HepG2 (cell line): ENCODE results near the gene TSGA10IP. TPM values are rescaled to one million over a fixed set of nuclear protein-coding genes. Genes with fewer than 3 reads are reported as not detected.

Experiments used
- CHCHD3 ChIP-seq: sonication (generic); formaldehyde crosslinking; IDR thresholded peaks from 2 replicates; pipeline ENCODE4 v1.8.0; 2022; ENCODE audit warnings: mild to moderate bottlenecking, missing genetic modification reagents, moderate library complexity
- CHD2 ChIP-seq: IDR thresholded peaks from 2 replicates; pipeline ENCODE4 v1.6.1; 2011; ENCODE audit warnings: low read depth, low read length, improper control_type of control experiment
- DNMT1 ChIP-seq: sonication (generic); formaldehyde crosslinking; IDR thresholded peaks from 2 replicates; pipeline ENCODE4 v1.5.1; 2020; ENCODE audit warnings: mild to moderate bottlenecking, missing genetic modification reagents
- FOXO1 ChIP-seq: sonication (generic); formaldehyde crosslinking; IDR thresholded peaks from 2 replicates; pipeline ENCODE4 v1.4.0; 2020; ENCODE audit warnings: missing genetic modification reagents
- HNF4G ChIP-seq, 2 experiments: sonication (generic) in 1 of 2; formaldehyde crosslinking in 1 of 2; IDR thresholded peaks; 2 replicates each; pipeline versions ENCODE4 v1.4.0 to v1.6.1; 2011 to 2020; ENCODE audit warnings: borderline replicate concordance in 2 of 2, low read depth in 2 of 2, mild to moderate bottlenecking in 2 of 2, low read length in 1 of 2, missing genetic modification reagents in 1 of 2, moderate library complexity in 1 of 2
- KDM5B ChIP-seq: sonication (generic); formaldehyde crosslinking; IDR thresholded peaks from 2 replicates; pipeline ENCODE4 v1.4.0; 2020; ENCODE audit warnings: missing genetic modification reagents, mild to moderate bottlenecking, borderline replicate concordance
- KLF13 ChIP-seq: sonication (generic); formaldehyde crosslinking; IDR thresholded peaks from 2 replicates; pipeline ENCODE4 v1.4.0; 2020; ENCODE audit warnings: mild to moderate bottlenecking, missing genetic modification reagents
- MTA1 ChIP-seq: sonication (generic); formaldehyde crosslinking; IDR thresholded peaks from 2 replicates; pipeline ENCODE4 v1.4.0; 2020; ENCODE audit warnings: missing genetic modification reagents, mild to moderate bottlenecking, borderline replicate concordance
- PAF1 ChIP-seq: IDR thresholded peaks from 2 replicates; pipeline ENCODE4 v1.6.1; 2016; ENCODE audit warnings: missing genetic modification reagents, missing compliant biosample characterization
- RORA ChIP-seq: sonication (generic); formaldehyde crosslinking; IDR thresholded peaks from 2 replicates; pipeline ENCODE4 v1.5.0; 2020; ENCODE audit warnings: mild to moderate bottlenecking, missing genetic modification reagents, moderate library complexity
- TBL1XR1 ChIP-seq: fragments of 150-350 bp; IDR thresholded peaks from 2 replicates; pipeline ENCODE4 v1.6.1; 2014; ENCODE audit warnings: borderline replicate concordance, low read length; ENCODE audit not compliant: partially characterized antibody
- ZBTB7B ChIP-seq: sonication (generic); formaldehyde crosslinking; IDR thresholded peaks from 2 replicates; pipeline ENCODE4 v1.4.0; 2020; ENCODE audit warnings: missing genetic modification reagents
- ZNF30 ChIP-seq: sonication (generic); formaldehyde crosslinking; IDR thresholded peaks from 2 replicates; pipeline ENCODE4 v1.5.0; 2020; ENCODE audit warnings: mild to moderate bottlenecking, missing genetic modification reagents
- ZSCAN20 ChIP-seq: sonication (generic); formaldehyde crosslinking; IDR thresholded peaks from 2 replicates; pipeline ENCODE4 v1.4.0; 2020; ENCODE audit warnings: missing genetic modification reagents, mild to moderate bottlenecking, borderline replicate concordance
- polyA plus RNA-seq, 8 experiments: library from polyadenylated mRNA; depleted of rRNA in 3 of 8; stranded (reverse) in 7 of 8; unstranded in 1 of 8; fragments of >200 nt; fragmentation: Illumina TruSeq in 4 of 8; extraction: Trizol in 4 of 8; gene quantifications; 2 replicates each; pipeline versions ENCODE4 v1.2.1 to v1.2.3, GENCODE V29; 2011 to 2016; ENCODE audit warnings: low read depth in 4 of 8, missing spikeins in 1 of 8, mixed read lengths in 1 of 8; ENCODE audit not compliant: insufficient read depth in 1 of 8
- total RNA-seq, 5 experiments: library from RNA; depleted of rRNA; stranded (reverse); fragments of >200 nt; fragmentation: Illumina TruSeq; extraction: Trizol; gene quantifications; 2 replicates each; pipeline ENCODE4 v1.2.3, GENCODE V29; 2016; ENCODE audit warnings: low read depth in 1 of 5
- TF ChIP-seq, protein P1 (sequence below): fragments of 450-650 bp; IDR thresholded peaks from 2 replicates; pipeline ENCODE4 v1.6.1; 2017; ENCODE audit warnings: mild to moderate bottlenecking
- TF ChIP-seq, protein P2 (sequence below): sonication (generic); formaldehyde crosslinking; conservative IDR thresholded peaks from 2 replicates; pipeline ENCODE4 v1.4.0; 2020; ENCODE audit warnings: mild to moderate bottlenecking, missing genetic modification reagents, moderate library complexity
- TF ChIP-seq, protein P3 (sequence below): sonication (generic); formaldehyde crosslinking; IDR thresholded peaks from 2 replicates; pipeline ENCODE4 v1.4.0; 2020; ENCODE audit warnings: mild to moderate bottlenecking, missing genetic modification reagents
- TF ChIP-seq, protein P4 (sequence below): sonication (generic); formaldehyde crosslinking; IDR thresholded peaks from 2 replicates; pipeline ENCODE4 v1.9.0; 2022; ENCODE audit warnings: low read depth, missing genetic modification reagents

Gene TSGA10IP
- total and polyA plus RNA-seq, 2 of the 13 experiments (the other 11 are each of a cell fraction or from before 2014, with no cell fraction given), result not detected

DNA sequence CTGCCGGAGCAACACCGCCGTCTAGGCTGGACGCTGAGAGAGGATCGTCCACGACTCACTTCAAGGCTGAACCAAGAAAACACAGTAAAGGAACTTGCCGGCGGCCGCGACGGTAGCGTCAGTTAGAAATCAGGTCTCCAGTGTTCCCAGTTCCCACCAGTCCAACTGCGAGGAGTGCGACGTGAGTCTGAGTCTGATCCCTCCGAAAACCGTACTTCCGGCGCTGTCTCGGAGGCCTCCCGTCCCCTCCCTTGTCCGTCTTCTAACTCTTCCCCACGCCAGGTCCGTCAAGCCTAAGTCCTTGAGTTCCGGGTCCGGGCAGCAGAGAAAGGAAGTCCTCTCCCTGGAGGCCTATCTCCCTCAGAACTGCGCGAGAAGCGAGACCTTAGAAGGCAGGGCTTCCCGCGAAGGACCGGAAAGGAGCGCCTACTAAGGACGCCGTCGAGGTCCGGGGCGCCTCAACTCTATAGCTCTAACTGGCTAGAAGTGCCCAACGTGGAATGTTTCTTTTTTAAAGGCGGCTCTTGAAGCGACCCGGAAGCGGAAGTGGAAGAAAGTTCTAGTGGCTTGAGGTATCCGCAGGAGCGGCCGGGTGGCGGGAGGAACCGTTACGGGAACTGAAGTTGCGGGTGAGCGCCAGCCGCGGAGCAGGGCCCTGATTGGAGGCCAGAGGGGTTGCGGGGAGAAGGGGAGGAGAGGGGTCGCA is 56.8 kb downstream of the TSGA10IP start, which contains the start of the genes BANF1 and EIF1AD (continued):
- TF ChIP-seq, protein P1, sequence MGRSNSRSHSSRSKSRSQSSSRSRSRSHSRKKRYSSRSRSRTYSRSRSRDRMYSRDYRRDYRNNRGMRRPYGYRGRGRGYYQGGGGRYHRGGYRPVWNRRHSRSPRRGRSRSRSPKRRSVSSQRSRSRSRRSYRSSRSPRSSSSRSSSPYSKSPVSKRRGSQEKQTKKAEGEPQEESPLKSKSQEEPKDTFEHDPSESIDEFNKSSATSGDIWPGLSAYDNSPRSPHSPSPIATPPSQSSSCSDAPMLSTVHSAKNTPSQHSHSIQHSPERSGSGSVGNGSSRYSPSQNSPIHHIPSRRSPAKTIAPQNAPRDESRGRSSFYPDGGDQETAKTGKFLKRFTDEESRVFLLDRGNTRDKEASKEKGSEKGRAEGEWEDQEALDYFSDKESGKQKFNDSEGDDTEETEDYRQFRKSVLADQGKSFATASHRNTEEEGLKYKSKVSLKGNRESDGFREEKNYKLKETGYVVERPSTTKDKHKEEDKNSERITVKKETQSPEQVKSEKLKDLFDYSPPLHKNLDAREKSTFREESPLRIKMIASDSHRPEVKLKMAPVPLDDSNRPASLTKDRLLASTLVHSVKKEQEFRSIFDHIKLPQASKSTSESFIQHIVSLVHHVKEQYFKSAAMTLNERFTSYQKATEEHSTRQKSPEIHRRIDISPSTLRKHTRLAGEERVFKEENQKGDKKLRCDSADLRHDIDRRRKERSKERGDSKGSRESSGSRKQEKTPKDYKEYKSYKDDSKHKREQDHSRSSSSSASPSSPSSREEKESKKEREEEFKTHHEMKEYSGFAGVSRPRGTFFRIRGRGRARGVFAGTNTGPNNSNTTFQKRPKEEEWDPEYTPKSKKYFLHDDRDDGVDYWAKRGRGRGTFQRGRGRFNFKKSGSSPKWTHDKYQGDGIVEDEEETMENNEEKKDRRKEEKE, result no peak
- TF ChIP-seq ZSCAN20 (CRISPR knock-in tag), result no peak
- 0 out of 2 replicates have a peak, but pooled peaks have one; percentile 48 for TF ChIP-seq KLF13
- TF ChIP-seq, protein P2, sequence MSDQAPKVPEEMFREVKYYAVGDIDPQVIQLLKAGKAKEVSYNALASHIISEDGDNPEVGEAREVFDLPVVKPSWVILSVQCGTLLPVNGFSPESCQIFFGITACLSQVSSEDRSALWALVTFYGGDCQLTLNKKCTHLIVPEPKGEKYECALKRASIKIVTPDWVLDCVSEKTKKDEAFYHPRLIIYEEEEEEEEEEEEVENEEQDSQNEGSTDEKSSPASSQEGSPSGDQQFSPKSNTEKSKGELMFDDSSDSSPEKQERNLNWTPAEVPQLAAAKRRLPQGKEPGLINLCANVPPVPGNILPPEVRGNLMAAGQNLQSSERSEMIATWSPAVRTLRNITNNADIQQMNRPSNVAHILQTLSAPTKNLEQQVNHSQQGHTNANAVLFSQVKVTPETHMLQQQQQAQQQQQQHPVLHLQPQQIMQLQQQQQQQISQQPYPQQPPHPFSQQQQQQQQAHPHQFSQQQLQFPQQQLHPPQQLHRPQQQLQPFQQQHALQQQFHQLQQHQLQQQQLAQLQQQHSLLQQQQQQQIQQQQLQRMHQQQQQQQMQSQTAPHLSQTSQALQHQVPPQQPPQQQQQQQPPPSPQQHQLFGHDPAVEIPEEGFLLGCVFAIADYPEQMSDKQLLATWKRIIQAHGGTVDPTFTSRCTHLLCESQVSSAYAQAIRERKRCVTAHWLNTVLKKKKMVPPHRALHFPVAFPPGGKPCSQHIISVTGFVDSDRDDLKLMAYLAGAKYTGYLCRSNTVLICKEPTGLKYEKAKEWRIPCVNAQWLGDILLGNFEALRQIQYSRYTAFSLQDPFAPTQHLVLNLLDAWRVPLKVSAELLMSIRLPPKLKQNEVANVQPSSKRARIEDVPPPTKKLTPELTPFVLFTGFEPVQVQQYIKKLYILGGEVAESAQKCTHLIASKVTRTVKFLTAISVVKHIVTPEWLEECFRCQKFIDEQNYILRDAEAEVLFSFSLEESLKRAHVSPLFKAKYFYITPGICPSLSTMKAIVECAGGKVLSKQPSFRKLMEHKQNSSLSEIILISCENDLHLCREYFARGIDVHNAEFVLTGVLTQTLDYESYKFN (CRISPR knock-in tag), result peak; percentile 63
- no peak for TF ChIP-seq RORA (CRISPR knock-in tag)
- peak; percentile 63; the same call in 1 of the 2 replicates for TF ChIP-seq ZNF30 (CRISPR knock-in tag)
- TF ChIP-seq MTA1, result peak; percentile 94
- TF ChIP-seq, protein P3, sequence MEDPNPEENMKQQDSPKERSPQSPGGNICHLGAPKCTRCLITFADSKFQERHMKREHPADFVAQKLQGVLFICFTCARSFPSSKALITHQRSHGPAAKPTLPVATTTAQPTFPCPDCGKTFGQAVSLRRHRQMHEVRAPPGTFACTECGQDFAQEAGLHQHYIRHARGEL (CRISPR knock-in tag), result no peak
- TF ChIP-seq CHCHD3 (CRISPR knock-in tag), result no peak
- TF ChIP-seq, protein P4, sequence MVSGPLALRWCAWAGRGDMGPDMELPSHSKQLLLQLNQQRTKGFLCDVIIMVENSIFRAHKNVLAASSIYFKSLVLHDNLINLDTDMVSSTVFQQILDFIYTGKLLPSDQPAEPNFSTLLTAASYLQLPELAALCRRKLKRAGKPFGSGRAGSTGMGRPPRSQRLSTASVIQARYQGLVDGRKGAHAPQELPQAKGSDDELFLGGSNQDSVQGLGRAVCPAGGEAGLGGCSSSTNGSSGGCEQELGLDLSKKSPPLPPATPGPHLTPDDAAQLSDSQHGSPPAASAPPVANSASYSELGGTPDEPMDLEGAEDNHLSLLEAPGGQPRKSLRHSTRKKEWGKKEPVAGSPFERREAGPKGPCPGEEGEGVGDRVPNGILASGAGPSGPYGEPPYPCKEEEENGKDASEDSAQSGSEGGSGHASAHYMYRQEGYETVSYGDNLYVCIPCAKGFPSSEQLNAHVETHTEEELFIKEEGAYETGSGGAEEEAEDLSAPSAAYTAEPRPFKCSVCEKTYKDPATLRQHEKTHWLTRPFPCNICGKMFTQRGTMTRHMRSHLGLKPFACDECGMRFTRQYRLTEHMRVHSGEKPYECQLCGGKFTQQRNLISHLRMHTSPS (CRISPR knock-in tag), result peak; percentile 45; the same call in 1 of the 2 replicates
- peak; percentile 16; the same call in 1 of the 2 replicates for TF ChIP-seq HNF4G (IDR thresholded peaks at IDR 0.05; ENCODE audit: borderline replicate concordance, low read depth, low read length)
- 0 out of 2 replicates have a peak, but pooled peaks have one; percentile 68 for TF ChIP-seq HNF4G (CRISPR knock-in tag; IDR thresholded peaks at IDR 0.05; ENCODE audit: borderline replicate concordance, low read depth)
- TF ChIP-seq KDM5B (CRISPR knock-in tag), result peak; percentile 65; the same call in 1 of the 2 replicates
- peak; percentile 94 for TF ChIP-seq CHD2
- 0 out of 2 replicates have a peak, but pooled peaks have one; percentile 62 for TF ChIP-seq ZBTB7B (CRISPR knock-in tag)
- TF ChIP-seq DNMT1 (CRISPR knock-in tag), result peak; percentile 75; the same call in 1 of the 2 replicates
- no peak for TF ChIP-seq PAF1 (CRISPR knock-in tag)
- peak; percentile 77 for TF ChIP-seq FOXO1 (CRISPR knock-in tag)
- peak; percentile 76 for TF ChIP-seq TBL1XR1
